ENCODE measurements around the gene UBE3C.

DNA sequence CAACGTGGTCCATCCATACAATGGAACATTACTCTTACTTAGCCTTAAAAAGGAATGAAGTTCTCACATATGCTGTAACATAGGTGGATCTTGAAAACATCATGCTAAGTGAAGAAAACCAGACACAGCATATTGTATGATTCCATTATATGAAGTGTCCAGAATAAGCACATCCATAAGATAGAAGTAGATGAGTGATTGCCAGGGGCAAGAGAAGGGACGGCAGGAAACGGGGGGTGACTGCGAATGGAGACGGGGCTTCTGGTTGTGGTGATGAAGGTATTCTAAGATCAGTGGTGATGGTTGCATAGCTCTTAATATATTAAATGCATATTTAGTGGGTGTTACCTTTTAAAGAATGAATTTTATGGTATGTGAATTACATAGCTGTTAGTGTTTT lies 29.8 kb downstream of the UBE3C start:
- TF ChIP-seq, protein P1, sequence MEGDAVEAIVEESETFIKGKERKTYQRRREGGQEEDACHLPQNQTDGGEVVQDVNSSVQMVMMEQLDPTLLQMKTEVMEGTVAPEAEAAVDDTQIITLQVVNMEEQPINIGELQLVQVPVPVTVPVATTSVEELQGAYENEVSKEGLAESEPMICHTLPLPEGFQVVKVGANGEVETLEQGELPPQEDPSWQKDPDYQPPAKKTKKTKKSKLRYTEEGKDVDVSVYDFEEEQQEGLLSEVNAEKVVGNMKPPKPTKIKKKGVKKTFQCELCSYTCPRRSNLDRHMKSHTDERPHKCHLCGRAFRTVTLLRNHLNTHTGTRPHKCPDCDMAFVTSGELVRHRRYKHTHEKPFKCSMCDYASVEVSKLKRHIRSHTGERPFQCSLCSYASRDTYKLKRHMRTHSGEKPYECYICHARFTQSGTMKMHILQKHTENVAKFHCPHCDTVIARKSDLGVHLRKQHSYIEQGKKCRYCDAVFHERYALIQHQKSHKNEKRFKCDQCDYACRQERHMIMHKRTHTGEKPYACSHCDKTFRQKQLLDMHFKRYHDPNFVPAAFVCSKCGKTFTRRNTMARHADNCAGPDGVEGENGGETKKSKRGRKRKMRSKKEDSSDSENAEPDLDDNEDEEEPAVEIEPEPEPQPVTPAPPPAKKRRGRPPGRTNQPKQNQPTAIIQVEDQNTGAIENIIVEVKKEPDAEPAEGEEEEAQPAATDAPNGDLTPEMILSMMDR (IDR thresholded peaks at IDR 0.05) = no peak
- no peak for TF ChIP-seq POLR2AphosphoS5 (IDR thresholded peaks at IDR 0.05)

Data from upper lobe of left lung (tissue), 4 donors.